ENCODE results near the gene ZNF699.

- TF ChIP-seq CTCF (IDR thresholded peaks at IDR 0.05) (no peak), EZH2 (IDR thresholded peaks at IDR 0.05; ENCODE audit: borderline replicate concordance, insufficient read depth, low read depth, low read length, poor library complexity, severe bottlenecking) (no peak)
Measured at GRCh38 chr19:9295411-9295849, 14.2 kb downstream of the ZNF699 start.
